Dermis microvascular lymphatic vessel endothelial cell (primary cell): ENCODE data around the gene TPD52L1. TPM values are rescaled to one million over a fixed set of nuclear protein-coding genes. Genes with fewer than 3 reads are reported as not detected.
"Not testable (repeated sequence)": the region's sequence is repeated elsewhere in the genome, so short reads cannot be mapped to it uniquely, and the experiment has no call there.

Experiments
- DNase-seq, 2 donors: peaks; one replicate each; pipeline versions ENCODE4 v3.0.0 to v3.0.0-alpha.2; 2010; ENCODE audit warnings: low read depth in 2 of 2
- total RNA-seq: library from RNA; depleted of rRNA; stranded (reverse); fragments of >200 nt; gene quantifications from 2 replicates; pipeline ENCODE4 v1.2.1, GENCODE V29; 2014

TPD52L1 gene, protein sequence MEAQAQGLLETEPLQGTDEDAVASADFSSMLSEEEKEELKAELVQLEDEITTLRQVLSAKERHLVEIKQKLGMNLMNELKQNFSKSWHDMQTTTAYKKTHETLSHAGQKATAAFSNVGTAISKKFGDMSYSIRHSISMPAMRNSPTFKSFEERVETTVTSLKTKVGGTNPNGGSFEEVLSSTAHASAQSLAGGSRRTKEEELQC
- total RNA-seq, result 0.90 and 7.7 TPM in 2 replicates

DNA sequence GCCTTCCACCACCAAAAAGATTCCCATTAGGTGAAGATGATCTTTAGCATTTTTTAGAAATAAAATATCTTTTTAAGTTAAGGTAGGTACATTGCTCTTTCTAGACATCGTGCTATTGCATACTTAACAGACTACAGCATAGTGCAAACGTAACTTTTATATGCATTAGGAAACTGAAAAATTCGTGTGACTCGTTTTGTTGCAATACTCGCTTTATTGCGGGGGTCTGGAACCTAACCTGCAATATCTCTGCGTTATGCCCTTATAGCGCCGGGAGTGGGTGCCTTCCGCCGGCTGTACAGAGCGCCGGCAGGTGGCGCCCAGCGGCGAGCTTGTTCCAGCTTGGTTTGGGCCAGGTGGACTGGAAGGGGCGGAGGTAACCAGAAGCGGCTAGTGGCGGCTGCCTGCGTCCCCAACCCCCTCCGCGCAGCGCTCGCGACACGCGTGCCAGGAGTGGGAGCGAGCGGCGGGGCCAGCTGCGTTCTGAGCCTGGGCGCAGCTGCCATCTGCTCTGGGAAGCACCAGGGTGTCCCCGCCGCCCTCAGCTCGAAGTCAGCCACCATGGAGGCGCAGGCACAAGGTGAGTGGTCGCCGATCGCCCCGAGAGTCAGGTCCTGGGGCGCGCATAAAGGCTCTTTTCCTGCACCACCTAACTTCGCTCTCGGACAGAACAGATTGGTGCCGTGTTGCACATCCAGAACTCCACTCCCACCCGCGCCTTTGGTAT lies at the start of gene TPD52L1:
TPD52L1 (plus strand) TSS at position 383 of the 727 bp plus-strand sequence; CDS start at position 562, 179 bp downstream.
- peak; percentile 32 to 70 for DNase-seq

DNA sequence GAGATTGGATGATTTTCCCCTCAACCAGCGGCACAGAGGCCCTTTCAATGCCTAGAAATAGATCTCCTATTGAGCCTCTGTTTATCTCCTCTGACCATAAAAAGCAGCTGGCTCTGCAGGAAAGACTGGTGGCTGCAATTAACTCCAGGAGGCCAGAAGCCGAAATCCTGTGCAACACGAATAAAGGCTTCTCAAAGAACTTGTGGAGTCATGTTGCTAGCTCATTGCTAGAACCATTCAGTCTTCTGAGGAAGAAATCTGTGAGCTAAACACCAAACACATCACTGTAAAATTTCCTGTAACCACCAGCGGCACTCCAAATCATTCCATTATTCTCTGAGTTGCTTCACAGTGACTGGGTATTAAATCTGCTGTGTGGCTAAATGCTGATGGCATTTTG lies 49.1 kb upstream of the TPD52L1 start:
- DNase-seq, result no peak

DNA sequence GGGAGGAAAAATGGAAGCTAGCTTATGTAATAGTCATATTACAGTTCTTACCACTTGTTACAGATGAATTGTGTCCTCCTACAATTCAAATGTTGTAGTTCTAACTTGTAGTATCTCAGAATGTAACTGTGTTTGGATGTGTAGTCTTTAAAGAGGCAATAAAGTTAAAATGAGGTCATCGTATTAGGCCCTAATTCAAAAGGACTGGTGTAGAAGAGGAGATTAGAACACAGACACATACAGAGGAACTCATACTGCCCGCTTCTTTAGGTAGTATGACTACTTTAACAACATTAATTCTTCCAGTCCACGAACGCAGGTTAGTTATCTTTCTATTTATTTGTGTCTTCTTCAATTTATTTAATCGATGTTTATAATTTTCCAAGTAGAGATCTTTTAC lies 46.5 kb upstream of the TPD52L1 start:
- no peak for DNase-seq

DNA sequence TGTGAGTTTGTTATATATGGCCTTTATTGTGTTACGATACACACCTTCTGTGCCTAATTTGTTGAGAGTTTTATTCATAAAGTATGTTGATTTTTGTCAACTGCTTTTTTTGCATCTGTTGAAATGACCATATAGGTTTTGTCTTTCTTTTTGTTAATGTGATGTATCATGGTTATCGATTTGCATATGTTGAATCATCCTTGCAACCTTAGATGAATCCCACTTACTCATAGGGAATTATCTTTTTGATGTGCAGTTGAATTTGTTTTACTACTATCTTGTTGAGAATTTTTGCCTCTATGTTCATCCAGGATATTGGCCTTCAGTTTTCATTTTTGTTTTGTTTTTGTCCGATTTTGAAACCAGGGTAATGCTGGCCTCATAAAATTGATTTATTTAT lies 45.7 kb upstream of the TPD52L1 start:
- no peak for DNase-seq

DNA sequence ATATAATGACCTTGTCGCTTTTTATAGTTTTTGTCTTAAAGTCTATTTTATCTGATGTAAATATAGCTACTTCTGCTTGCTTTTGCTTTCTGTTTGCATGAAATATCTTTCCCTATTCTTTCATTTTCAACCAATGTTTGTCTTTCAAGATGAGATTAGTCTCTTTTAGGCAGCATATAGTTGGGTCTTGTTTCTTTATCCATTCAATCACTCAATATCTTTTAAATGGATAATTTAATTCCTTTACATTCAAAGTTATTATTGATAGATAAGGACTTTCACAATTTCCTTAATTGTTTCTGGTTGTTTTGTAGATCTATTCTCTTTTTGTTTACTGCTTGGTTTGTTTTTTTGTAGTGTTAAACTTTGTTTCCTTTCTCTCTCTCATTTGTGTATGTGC lies 43.5 kb upstream of the TPD52L1 start:
- DNase-seq, result no peak

DNA sequence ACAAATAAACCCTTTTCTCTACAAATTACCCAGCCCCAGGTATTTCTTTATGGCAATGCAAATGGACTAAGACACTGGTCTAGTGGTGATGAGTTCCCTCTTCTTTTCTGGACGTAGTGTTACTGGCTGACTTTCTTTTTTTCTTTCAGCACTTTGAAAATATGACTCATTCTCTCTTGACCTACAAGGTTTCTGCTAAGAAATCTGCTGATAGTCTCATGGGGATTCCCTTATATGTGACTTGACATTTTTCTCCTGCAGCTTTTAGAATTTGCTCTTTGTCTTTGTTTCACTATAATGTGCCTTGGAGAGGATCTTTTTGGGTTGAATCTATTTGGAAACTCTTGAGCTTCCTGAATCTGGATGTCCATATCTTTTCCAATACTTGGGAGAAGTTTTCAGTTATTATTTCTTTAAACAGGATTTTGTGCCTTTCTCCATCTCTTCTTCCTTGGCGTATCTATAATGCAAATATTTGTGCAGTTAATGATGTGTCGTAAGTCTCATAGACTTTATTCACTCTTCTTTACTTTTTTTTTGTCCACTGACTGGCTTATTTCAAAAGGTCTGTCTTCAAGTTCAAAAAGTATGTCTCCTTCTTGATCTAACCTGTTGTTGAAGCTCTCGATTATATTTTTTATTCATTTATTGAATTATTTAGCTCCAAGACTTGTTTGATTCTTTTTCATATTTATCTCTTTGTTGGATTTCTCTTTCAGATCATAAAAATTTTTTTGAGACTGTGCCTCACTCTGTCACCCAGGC lies 42.2 kb upstream of the TPD52L1 start:
- no peak for DNase-seq

DNA sequence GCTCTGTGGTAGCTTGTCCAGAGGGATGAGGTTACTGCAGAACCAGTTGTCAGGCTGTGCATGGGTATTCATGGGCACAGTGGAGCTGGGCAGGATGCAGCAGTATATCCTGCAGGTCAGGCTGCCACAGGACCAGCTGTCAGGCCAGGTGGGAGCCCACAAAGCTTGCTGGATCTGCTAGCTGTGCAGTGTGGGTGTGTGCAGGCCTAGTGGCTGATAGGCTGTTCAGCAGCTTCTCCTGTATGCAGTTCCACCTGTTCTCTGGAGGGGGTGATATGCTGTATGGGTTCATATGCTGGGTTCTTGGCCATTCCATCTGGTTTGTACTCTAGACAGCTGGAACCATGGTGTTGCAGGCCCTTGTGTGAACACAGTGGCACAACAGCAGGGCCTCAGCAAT lies 40.6 kb upstream of the TPD52L1 start:
- DNase-seq, result no peak

DNA sequence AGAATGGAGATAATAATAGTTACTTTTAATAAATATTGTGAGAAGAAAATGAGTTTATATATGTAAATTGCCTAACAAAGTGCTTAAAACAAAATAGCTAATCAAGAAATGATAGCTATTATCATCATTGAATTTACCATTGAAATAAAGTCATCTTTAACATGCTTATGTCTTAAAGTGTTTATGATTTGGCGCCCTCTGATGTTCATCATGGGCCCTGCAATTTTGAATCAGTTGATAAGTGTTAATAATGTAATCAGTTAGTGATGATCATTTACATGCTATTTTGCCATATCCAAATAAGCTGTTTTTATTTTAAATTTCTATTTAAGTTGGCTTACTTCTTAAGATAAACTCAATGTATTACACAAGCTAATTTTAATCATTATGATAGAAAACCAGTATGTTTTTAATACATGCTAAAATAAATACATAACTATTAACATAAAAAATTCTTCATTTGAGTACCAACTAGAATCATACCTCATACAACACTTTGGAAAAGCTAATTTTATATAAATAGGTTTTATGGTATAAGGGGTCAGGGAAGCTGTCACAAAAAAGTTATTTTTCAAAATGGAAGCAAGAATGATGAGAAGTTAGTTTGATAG lies 39.2 kb upstream of the TPD52L1 start:
- DNase-seq, result peak; percentile 47 to 68

DNA sequence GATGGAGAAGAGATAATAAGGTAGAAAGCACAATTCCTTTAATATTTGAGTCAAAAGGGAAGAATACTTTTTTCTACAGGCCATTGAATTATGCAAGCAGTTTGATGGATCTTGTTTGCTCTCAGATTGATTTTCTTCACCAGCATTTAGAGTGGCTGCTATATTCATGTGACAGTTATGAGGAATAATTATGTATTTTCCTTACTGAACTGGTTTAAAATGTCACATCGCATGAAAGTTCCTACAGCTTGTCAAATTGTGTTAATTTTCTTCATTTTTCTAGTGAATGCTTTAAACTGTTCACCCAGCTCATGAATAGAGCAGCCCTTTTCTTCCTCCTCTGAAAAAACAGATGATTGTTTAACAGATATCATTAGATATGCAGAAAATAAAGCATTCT lies 37.4 kb upstream of the TPD52L1 start:
- no peak for DNase-seq

DNA sequence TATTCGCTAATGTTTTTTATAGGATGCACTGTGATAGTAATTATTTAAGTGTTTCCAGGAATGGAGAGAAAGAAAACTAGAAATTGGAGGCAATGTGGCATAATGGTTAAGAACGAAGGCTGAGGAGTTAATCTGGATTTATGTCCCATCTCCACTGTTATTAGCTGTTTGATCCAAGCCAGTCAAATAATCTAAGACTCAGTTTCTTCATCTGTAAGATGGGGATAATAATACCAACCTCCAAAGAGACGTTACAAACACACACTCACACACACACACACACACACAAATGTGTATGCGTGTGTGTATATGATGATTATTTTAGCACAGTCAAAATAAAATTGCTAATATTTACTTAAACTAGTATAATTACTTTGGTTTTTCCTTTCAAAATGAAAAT lies 36.9 kb upstream of the TPD52L1 start:
- DNase-seq, result no peak

DNA sequence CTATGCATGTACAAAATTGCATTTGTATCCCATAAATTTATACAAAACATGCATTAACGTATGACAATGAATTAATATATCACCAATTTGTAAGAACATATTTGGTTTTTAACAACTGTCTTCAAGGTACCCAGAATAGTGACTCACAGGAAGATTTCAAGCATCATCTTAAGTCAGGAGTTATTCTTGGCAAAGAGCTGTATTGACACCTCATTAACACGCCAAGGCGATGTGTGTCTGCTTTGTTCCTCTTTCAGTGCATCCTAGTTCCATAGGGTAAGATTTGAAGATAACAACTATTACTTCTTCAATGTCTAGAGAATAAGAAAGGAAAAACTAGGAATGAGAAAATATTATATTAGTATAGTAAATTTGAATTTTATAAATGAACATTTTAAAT lies 35.8 kb upstream of the TPD52L1 start:
- no peak for DNase-seq

DNA sequence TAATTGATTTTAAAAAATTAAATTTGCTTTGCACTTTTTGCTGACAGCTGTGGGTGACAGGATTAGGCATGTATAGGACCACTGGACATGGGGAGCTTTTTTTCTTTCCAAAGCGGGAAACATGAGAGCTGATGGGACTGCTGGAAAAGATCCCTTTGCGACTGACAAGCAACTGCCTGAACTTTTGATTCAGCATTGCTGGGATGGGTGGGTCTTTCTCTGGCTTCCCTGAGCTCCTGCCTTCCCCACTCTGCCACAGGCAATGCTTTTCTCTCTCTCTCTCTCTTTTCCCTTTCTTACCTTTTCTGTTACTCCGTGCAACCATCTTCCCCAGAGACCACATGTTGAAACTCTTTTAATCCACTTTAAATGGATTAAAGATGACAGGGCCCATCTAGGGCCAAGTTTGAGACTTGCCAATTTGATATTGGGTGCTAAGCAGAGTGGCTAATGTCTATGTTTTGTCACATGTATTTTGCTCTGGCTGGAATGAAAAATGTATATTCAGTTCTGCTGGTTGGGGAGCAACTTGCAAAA lies 33.5 kb upstream of the TPD52L1 start:
- no peak for DNase-seq

DNA sequence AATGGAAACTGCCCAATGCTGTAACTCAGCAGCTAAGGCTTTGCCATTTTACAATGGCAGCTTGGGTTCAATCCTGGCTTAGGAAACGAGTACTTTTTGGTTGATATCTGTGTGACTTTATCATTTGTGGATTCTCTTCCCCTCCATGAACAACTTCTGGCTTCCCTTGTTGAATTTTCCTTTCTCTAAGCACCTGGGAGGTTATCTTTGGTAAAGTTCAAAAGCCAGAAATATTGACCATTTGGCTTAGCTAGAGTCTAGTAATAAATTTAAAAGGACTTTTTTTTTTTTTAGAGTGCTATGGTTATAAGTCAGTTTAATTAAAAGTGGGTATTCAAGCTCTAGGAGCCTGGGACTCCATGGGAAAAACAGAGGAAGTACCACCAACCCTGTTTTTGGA lies 31.7 kb upstream of the TPD52L1 start:
- DNase-seq, result no peak

DNA sequence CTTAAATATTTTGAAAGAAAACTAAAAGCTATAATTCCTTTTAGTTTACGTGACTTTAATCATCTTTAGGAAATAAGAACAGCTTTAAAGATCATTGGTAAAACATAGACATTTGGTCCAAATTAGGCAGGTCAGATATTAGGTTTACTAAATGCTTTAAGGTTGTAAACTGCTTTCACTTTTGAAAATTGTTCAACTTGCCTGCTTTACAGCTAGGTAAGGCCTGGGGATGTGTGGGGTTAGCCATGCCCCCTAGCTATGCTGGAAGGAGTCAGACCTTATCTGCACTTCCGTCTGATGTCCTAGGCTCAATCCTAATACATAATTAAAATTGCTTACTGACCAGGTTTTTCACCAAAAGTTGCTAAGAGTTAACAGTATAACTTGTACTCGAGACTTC lies 30.5 kb upstream of the TPD52L1 start:
- no peak for DNase-seq

DNA sequence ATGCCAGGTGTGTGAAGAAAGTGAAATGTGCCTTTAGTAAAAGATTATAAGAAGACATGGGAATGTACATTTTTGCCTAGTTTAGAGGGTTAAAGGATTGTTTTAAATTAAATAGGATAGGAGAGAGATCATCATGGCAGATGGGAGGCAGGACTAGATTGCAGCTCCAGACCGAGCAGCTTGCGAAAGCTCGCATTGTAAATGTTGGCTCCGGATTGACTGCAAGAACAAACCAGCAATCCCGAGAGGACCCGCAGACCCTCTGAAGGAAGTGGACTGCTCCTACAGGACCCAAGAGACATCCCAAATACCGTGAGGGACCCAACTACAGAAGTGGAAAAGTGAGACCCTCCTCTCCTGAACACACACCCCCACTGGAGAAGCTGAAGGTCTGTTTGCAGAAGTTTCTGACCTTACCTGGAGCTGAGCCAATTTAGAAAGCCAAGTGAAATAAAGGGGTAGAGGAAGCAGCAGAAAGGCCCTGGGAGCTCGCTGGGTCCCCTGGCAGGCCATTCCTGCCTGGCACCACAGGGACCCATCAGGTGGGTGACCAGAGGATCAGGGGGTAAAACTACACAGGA lies 30.0 kb upstream of the TPD52L1 start:
- DNase-seq, result no peak

DNA sequence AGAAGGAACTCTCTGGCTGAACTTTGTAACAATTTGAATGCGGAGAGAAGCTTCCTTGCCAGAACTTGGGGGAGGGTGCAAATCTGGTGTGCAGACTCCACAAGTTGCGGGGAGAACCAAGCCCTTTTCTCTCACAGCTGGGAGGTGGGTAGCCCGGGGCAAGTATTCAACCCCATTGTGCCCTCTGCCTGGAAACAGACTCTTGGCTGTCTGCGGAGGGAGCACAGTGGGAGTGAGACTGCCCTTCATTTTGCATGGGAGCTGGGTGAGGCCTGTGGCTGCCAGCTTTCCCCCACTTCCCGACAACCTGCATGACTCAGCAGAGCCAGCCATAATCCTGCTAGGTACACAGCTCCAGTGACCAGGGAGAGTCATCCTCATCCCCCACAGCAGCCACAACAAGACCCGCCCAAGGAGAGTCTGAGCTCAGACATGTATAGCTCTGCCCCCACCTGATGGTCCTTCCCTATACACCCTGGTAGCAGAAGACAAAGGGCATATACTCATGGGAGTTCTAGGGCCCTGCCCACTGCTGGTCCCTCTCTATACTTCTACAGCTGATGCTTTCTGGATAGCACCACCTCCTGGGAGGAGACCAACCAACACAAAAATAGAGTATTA lies 29.4 kb upstream of the TPD52L1 start:
- DNase-seq, result no peak

DNA sequence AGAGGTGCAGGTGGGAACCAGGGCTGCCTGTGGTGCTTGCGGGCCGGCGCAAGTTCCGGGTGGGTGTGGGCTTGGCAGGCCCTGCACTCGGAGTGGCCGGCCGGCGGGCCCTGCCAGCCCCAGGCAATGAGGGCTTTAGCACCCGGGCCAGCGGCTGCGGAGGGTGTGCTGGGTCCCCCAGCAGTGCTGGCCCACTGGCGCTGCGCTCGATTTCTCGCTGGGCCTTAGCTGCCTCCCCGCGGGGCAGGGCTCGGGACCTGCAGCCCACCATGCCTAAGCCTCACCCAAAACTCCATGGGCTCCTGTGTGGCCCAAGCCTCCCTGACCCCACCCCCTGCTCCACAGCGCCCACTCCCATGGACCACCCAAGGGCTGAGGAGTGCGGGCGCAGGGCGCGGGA lies 27.7 kb upstream of the TPD52L1 start:
- not testable (repeated sequence) for DNase-seq

DNA sequence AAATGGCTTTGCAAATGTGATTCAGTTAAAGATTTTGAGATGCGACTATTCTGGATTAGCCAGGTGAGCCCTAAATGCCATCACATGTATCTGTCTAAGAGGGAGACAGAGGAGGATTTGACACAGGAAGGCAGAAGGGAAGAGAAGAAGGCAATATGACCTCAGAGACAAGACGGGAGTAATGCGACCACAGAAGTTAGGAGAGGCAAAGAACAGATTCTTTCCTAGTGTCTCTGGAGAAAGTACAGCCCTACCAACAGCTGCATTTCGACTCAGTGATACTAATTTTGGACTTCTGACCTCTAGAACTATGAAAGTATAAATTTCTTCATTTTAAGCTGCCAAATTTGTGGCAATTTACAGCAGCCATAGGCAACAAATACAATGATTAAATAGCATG lies 24.2 kb upstream of the TPD52L1 start:
- DNase-seq, result no peak

DNA sequence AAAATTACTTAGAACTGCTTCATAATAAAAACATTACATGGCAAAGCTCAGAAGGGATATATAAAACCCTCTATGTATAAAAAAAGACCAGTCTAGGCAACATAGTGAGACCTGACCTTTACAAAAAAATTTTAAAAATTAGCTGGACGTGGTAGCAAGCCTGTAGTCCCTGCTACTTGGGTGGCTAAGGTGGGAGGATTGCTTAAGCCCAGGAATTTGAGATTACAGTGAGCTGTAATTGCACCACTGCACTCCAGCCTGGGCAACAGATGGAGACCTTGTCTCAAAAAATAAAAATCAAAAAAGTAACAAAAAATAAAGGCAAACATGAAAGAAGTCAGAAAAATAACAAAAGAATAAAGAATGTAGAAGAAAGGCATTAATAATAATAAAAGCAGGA lies 21.5 kb upstream of the TPD52L1 start:
- DNase-seq, result no peak

DNA sequence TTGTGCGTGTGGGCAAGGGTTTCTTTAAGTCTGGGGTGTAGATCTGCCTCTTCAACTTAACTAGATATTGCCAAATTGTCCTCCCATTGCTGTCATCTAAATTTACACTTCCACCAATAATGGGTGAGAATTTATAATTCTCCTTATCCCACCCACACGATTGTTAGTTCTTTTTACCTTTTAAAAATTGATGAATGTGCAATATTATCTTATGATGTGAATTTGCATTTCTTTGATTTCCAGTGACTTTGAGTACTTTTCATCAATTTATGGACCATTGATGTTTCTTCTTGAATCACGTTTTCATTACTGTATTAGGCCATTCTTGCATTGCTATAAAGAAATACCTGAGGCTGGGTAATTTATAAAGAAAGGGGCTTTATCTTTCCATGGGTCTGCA lies 17.2 kb upstream of the TPD52L1 start:
- no peak for DNase-seq

DNA sequence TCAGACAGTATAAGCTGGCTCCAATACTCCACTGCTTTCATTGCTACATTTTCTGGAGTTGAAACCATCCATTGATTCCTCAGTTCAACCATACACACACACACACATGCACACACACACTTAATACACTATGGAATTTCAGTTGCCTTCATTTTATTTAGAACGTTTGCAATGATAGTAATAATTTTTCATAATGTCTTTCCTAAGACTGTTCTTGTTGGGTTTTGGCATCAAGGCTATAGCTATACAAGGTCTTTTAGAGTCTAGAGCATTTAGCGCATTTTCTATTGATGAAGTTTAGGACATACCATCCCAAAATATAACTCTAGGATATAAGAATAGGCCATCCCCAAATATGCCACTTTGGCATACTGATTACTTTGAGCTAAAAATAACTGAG lies 15.5 kb upstream of the TPD52L1 start:
- DNase-seq, result no peak
